IPS DF 19.7 (cell line): ENCODE data around the gene TRIM54.
"Not testable (repeated sequence)": the region's sequence is repeated elsewhere in the genome, so short reads cannot be mapped to it uniquely, and the experiment has no call there.

Experiments
- DNase-seq: peaks from one replicate; pipeline ENCODE4 v3.0.0-alpha.2; 2013; ENCODE audit warnings: low read depth, low spot score

Gene TRIM54

DNA sequence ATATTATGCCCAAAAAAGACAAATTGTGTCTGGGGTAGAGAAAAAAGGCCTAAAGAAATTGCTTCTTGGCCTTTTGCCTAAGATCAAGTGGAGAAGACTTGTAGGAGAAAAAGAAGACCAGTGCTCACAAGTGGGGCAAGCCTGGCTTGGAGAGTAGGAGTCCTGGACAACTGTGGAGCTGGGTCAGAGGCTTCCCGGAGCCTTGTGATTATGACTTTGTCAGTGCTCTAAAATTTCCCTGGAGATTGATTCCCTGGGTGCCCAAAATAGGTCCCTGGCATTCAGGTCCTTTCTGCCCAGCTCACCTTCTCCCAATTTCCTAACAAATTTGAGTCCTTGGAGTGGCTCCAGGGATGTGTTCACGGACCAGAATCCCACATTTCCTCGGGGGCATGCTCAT is 787 bp upstream of the TRIM54 start:
- DNase-seq: no peak

GRCh38 chr2:27282892-27283291 is 663 bp downstream of the TRIM54 start:
- DNase-seq: no peak

DNA sequence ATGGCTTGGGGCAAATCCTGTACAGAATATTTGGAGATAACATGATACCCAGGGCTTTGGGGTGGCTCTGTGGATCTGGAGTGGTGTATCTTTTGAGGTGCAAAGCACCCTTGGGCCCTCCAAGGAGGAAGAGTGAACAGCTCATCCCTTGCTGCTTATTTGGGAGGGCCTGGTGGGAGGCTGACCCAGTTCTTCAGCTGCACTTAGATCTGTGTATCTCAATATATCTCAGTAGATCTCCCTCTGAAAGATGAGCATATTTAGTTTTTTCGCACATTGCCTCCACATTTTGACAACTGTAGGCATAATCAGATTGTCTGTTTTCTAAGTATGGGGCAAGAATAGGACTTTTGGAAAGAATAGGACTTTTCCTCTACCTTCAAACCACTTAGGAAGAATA is 2.8 kb downstream of the TRIM54 start:
- DNase-seq: no peak

GRCh38 chr2:27285481-27285880 is 3.3 kb downstream of the TRIM54 start:
- no peak for DNase-seq

- DNase-seq: no peak
These were observed 6.4 kb downstream of the TRIM54 start for GRCh38 chr2:27288610-27289009.

GRCh38 chr2:27290549-27290948 is 8.3 kb downstream of the TRIM54 start:
- DNase-seq: no peak

GRCh38 chr2:27291865-27292264 is 9.6 kb downstream of the TRIM54 start:
- DNase-seq: peak; percentile 57

- no peak for DNase-seq
These were observed 12.7 kb downstream of the TRIM54 start for GRCh38 chr2:27294928-27295327.

DNA sequence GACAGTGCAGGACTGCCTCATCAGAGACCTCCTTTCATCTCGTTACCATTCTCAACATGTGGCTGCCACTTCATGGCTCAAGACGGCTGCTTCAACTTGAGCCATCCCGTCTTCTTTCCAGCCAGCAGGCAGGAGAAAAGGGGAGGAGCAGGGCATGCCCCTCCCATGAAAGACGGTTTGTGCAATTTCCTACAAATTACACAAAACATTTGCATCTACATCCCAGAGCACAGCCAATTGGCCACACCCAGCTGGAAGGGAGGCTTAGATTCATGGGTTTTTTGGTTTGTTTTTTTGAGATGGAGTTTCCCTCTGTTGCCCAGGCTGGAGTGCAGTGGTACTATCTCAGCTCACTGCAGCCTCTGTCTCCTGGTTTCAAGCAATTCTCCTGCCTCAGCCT is 14.3 kb downstream of the TRIM54 start:
- no peak for DNase-seq

- no peak for DNase-seq
These were observed 15.0 kb downstream of the TRIM54 start for GRCh38 chr2:27297195-27297594.

GRCh38 chr2:27298391-27299080 is 16.3 kb downstream of the TRIM54 start:
- DNase-seq: no peak

DNA sequence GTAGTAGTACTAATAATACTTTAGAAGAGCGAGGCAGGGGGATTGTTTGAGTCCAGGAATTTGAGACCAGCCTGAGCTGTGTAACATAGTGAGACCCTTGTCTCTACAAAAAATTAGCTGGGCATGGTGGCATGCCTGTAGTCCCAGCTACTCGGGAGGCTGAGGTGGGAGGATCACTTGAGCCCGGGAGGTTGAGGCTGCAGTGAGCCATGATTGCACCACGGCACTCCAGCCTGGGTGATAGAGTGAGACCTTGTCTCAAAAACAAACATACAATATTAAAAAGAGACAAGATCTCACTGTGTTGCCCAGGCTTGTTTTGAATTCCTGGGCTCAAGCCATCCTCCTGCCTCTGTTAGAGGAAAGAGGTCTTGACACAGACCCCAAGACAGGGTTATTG is 18.4 kb downstream of the TRIM54 start:
- not testable (repeated sequence) for DNase-seq

DNA sequence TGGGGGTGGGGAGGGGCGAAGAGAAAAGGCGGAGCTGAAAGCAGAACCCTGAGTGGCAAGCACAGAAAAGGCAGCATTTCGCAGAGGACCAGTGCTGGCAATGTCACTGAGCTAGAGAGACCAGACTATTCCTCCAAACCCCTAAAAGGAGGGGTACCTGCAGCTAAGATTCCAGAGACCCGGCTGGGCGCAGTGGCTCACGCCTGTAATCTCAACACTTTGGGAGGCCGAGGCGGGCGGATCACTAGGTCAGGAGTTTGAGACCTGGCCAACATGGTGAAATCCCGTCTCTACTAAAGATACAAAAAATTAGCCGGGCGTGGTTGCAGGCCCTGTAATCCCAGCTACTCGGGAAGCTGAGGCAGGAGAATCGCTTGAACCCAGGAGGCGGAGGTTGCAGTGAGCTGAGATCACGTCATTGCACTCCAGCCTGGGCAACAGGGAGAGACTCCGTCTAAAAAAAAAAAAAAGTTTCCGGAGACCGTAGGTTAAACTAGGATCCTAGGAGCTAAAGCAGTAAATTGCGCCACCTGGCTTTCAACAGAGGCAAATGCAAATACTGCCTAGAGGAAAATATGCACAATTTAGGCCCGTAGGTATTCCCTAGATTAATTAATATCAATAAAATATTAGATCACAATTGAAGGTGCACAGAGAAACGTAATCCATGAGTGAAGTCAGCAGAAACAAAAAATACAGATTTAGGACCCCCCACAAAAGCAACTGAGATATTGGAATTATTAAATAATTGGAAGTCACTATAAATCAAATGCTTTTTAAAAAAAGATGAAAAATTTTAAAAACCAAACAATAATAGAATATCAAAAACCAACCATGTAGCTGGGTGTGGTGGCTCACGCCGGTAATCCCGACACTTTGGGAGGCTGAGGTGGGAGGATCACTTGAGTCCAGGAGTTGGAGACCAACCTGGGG is 21.1 kb downstream of the TRIM54 start:
- no peak for DNase-seq

GRCh38 chr2:27304488-27305240 is 22.4 kb downstream of the TRIM54 start:
- DNase-seq: no peak

- no peak for DNase-seq
These were observed 23.3 kb downstream of the TRIM54 start for GRCh38 chr2:27305516-27305915.

DNA sequence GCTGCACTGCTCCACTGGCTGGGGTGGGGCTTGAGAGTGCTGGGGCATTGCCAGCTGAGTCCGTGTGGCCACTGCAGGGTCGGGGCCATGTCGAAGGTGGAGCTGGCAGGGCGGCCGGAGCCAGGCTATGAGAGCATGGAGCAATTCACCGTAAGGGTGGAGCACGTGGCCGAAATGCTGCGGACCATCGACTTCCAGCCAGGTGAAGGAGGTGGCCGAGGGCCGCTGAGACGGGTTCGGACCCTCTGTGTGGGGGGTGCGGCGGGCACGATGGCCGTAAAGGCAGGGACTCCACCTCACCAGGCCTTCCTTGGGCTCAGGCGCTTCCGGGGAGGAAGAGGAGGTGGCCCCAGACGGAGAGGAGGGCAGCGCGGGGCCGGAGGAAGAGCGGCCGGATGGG is 23.9 kb downstream of the TRIM54 start:
- no peak for DNase-seq

- no peak for DNase-seq
These were observed 24.5 kb downstream of the TRIM54 start for GRCh38 chr2:27306573-27307286.

DNA sequence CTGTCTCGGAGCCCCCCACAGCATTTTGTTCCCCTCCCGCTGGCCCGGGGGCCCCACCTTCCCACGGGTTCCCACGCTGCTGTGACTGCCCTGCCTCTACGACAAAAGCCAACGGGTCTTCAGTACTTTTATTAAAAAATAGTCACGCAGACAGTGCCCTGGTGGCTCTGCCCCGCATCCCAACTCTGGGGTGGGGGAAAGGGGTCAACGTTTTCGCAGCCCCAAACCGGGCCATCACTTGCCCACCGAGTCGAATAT is 25.0 kb downstream of the TRIM54 start:
- no peak for DNase-seq

DNA sequence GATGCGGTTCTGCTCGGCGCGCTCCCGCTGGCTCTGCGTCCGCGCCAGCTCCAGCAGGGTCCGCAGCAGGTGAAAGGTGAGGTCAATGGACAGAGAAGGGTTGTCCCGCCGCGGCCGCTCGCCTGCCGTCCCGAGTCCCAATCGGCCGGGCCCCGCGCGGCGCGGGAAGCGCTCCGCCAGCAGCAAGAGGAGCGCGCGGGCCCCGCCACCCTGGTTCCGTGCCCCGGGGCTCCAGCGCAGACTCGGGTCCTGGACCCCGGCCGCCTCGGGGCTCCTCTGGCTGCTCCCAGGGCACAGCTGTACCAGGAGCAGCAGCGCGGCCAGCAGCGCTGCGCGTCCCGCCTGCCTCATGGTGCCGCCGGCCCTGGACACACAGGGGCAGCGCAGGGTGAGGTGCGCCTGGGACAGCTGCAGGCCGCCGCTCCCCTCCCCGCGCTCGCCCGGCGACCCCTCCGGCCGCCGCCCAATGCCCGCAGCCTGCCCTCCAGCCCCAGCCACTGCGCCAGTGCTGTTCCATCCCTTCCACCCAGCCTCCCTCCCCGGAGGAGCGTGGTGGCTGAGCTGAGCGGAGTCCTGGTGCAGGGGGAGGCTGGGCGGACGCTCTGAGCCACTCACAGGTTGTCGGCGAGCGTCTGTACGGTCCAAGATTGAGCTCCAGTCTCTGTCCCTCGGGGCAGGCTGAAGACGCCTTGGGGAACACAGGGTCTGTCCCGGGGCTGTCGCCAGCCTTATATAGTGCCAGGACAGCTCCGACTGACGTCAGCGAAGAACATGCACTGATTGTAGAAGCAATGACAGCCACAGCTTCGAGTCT is 25.5 kb downstream of the TRIM54 start:
- no peak for DNase-seq

GRCh38 chr2:27308359-27308881 is 26.2 kb downstream of the TRIM54 start, which contains the start of gene UCN:
TSS of gene UCN (minus strand) at chr2:27308445. CDS start at chr2:27307895, 550 bp downstream.
- no peak for DNase-seq

- no peak for DNase-seq
These were observed 27.4 kb downstream of the TRIM54 start for GRCh38 chr2:27309651-27310050.
